Adrenal gland (tissue), 5 donors: ENCODE results near the gene VPS50.

ENCODE experiments used
- CTCF ChIP-seq, 6 experiments: fragments of 450-650 bp in 4 of 6; fragments of 200-600 bp in 2 of 6; sonication (generic) in 1 of 6; IDR thresholded peaks; 1 replicate in 5 of 6; 2 replicates in 1 of 6; pipeline versions ENCODE4 v1.5.1 to v1.8.0; 2016 to 2021; ENCODE audit warnings: antibody characterized with exemption in 6 of 6, mild to moderate bottlenecking in 2 of 6, moderate library complexity in 1 of 6
- POLR2A ChIP-seq, 2 donors: fragments of 450-650 bp; IDR thresholded peaks; one replicate each; pipeline ENCODE4 v1.6.1; 2017; ENCODE audit warnings: antibody characterized with exemption in 2 of 2, mild to moderate bottlenecking in 2 of 2, moderate library complexity in 1 of 2
- donor health status: DM: no; HTN: no; CAD: no.

- TF ChIP-seq CTCF (IDR thresholded peaks at IDR 0.05) (no peak), POLR2A (IDR thresholded peaks at IDR 0.05) (no peak)
These were observed 9.9 kb downstream of the VPS50 start for GRCh38 chr7:93242106-93242505.
